GM12878 (cell line): ENCODE data around the gene PROSER3. TPM values are rescaled to one million over a fixed set of nuclear protein-coding genes. Genes with fewer than 3 reads are reported as not detected.
A peak's percentile ranks its signal among the peaks of the same experiment; 100 is the strongest.

ENCODE experiments used
- ATAC-seq: fragments of 200-7000 bp; cut with Tn5 transposase; 3 replicates; pipeline ENCODE4 v1.9.1; 2020; ENCODE audit warnings: mild to moderate bottlenecking, moderate library complexity
- BruUV-seq: library from RNA; stranded (reverse); fragments of 400-500 nt; replicated peaks from 2 replicates; lab custom pipeline; 2021; lab: Mats Ljungman, UMichigan
- CTCF ChIA-PET: fragments of 300-600 bp; sonication (Branson Sonifier 250); formaldehyde crosslinking; extraction: SDS; loops from one replicate; lab custom pipeline; 2021; ENCODE audit warnings: inconsistent platforms; lab: Yijun Ruan, JAX
- POLR2A ChIA-PET: fragments of 350-600 bp; formaldehyde crosslinking; extraction: SDS; loops from one replicate; lab custom pipeline; 2021; ENCODE audit warnings: inconsistent platforms; lab: Charles Lee
- RAD21 ChIA-PET: fragments of 300-600 bp; sonication (Branson Sonifier 250); formaldehyde crosslinking; loops from one replicate; lab custom pipeline; 2023; ENCODE audit warnings: antibody characterized with exemption; ENCODE audit not compliant: unreplicated experiment; lab: Charles Lee
- SMC1A ChIA-PET: fragments of 300-600 bp; sonication (Branson Sonifier 250); formaldehyde crosslinking; loops from one replicate; lab custom pipeline; 2023; ENCODE audit not compliant: unreplicated experiment, uncharacterized antibody; lab: Charles Lee
- DNase-seq: peaks from one replicate; pipeline ENCODE4 v3.0.0-alpha.2; 2011; ENCODE audit warnings: low read depth, low spot score
- FAIRE-seq: peaks from 3 replicates; lab custom pipeline; 2011; peaks lifted over from hg19 to GRCh38; lab: Jason Lieb, UNC
- H2AFZ ChIP-seq: 2 replicates; pipeline ENCODE4 v1.6.0; 2011; ENCODE audit warnings: low read depth, low read length, control low read depth; ENCODE audit not compliant: control insufficient read depth
- H3K27ac ChIP-seq: 2 replicates; pipeline ENCODE4 v1.5.1; 2011; ENCODE audit warnings: control low read depth; ENCODE audit not compliant: control insufficient read depth, insufficient read depth
- H3K27me3 ChIP-seq, 2 experiments: replicated peaks in 1 of 2; 2 replicates each; pipeline versions ENCODE4 v1.6.0 to v1.6.1; 2011; ENCODE audit warnings: low read length in 1 of 2; ENCODE audit not compliant: control insufficient read depth in 2 of 2, insufficient read depth in 2 of 2
- H3K36me3 ChIP-seq, 2 experiments: 2 replicates each; pipeline ENCODE4 v1.5.1; 2011; ENCODE audit warnings: low read length in 1 of 2; ENCODE audit not compliant: control insufficient read depth in 2 of 2, insufficient read depth in 2 of 2
- H3K4me1 ChIP-seq: 2 replicates; pipeline ENCODE4 v1.6.1; 2011; ENCODE audit warnings: mild to moderate bottlenecking, low read length, moderate library complexity, mixed read lengths; ENCODE audit not compliant: control insufficient read depth, insufficient read depth
- H3K4me2 ChIP-seq: 2 replicates; pipeline ENCODE4 v1.6.0; 2011; ENCODE audit warnings: control low read depth; ENCODE audit not compliant: control insufficient read depth, insufficient read depth
- H3K4me3 ChIP-seq: fragments of 200-600 bp; sonication (generic); 2 replicates; pipeline ENCODE4 v1.5.1; 2016
- H3K79me2 ChIP-seq: 2 replicates; pipeline ENCODE4 v1.6.0; 2011; ENCODE audit warnings: low read length; ENCODE audit not compliant: control insufficient read depth, insufficient read depth
- H3K9ac ChIP-seq: 2 replicates; pipeline ENCODE4 v1.8.0; 2011; ENCODE audit warnings: low read length, control low read depth, mixed read lengths; ENCODE audit not compliant: control insufficient read depth, insufficient read depth
- H3K9me3 ChIP-seq: replicated peaks from 3 replicates; pipeline ENCODE4 v1.5.1; 2011; ENCODE audit warnings: mild to moderate bottlenecking, low read length; ENCODE audit not compliant: control insufficient read depth, insufficient read depth
- H4K20me1 ChIP-seq: 2 replicates; pipeline ENCODE4 v1.6.0; 2011; ENCODE audit not compliant: control insufficient read depth, insufficient read depth
- BCLAF1 ChIP-seq: fragments of 450-650 bp; IDR thresholded peaks from 2 replicates; pipeline ENCODE4 v1.6.1; 2017; ENCODE audit warnings: antibody characterized with exemption, mild to moderate bottlenecking, moderate library complexity
- E2F8 ChIP-seq: fragments of 450-650 bp; IDR thresholded peaks from 2 replicates; pipeline ENCODE4 v1.6.1; 2018; ENCODE audit warnings: mild to moderate bottlenecking, low read depth, moderate library complexity; ENCODE audit not compliant: partially characterized antibody
- MEF2A ChIP-seq: IDR thresholded peaks from 2 replicates; pipeline ENCODE4 v1.6.1; 2011; ENCODE audit warnings: low read depth, mild to moderate bottlenecking, low read length, moderate library complexity; ENCODE audit not compliant: insufficient read depth
- NFXL1 ChIP-seq: fragments of 450-650 bp; IDR thresholded peaks from 2 replicates; pipeline ENCODE4 v1.6.1; 2017; ENCODE audit warnings: antibody characterized with exemption, mild to moderate bottlenecking, borderline replicate concordance
- POLR2A ChIP-seq: IDR thresholded peaks from 2 replicates; pipeline ENCODE4 v1.6.1; 2011; ENCODE audit warnings: low read depth, mild to moderate bottlenecking, low read length
- WGBS: methylation state at CpG from one replicate; pipeline ENCODE4 v1.1.6; 2016; ENCODE audit warnings: low lambda C conversion rate; ENCODE audit not compliant: insufficient replicate concordance, insufficient coverage; ENCODE audit errors: missing lambda C conversion rate; 5-methylcytosine and 5-hydroxymethylcytosine counted together
- in situ Hi-C: fragments of 300-500 bp; cut with MboI; formaldehyde crosslinking; loops from 9 replicates; pipeline ENCODE4 v1.14.3; 2018; ENCODE audit warnings: mixed read lengths
- intact Hi-C: fragments of 100-400 bp; cut with micrococcal nuclease; formaldehyde crosslinking; loops from one replicate; pipeline ENCODE4 v1.14.2; 2022; ENCODE audit not compliant: unreplicated experiment
- polyA plus RNA-seq, 11 experiments: library from polyadenylated mRNA; depleted of rRNA in 4 of 11; unstranded in 6 of 11; stranded (reverse) in 5 of 11; fragments of >200 nt; fragmentation: Nextera tagmentation in 4 of 11; fragmentation: Illumina TruSeq in 1 of 11; extraction: Ambion mirVana in 4 of 11; extraction: Trizol in 1 of 11; gene quantifications; 1 replicate in 1 of 11; 2 replicates in 10 of 11; pipeline versions ENCODE4 v1.2.1 to v1.2.3, GENCODE V29; 2011 to 2016; ENCODE audit warnings: inconsistent platforms in 2 of 11, missing spikeins in 2 of 11, low read depth in 1 of 11
- total RNA-seq, 4 experiments: library from RNA; depleted of rRNA in 3 of 4; stranded (reverse); fragments of >200 nt in 3 of 4; fragmentation: Illumina TruSeq in 1 of 4; extraction: Trizol in 1 of 4; gene quantifications; 2 replicates each; pipeline versions ENCODE4 v1.2.1 to v1.2.3, GENCODE V29; 2013 to 2021

The PROSER3 gene
- total and polyA plus RNA-seq, 10 of the 15 experiments (the other 5 are each of a cell fraction or from before 2014, with no cell fraction given), result 0.85 to 25.1 (median 9.6) TPM

GRCh38 chr19:35722461-35722860, 35.5 kb upstream of the PROSER3 start (continued):
- TF ChIP-seq MEF2A (no peak), NFXL1 (no peak), E2F8 (no peak)
- TF ChIP-seq, all 136 proteins: peak for 0

- 96% methylated on average over 16 of the region's 16 CpGs for WGBS
- Histone ChIP-seq H3K4me2 (no peak overlapping the region), H3K79me2 (peaks cover 19% of the 10 kb centered on the region), H3K9me3 (no peaks in the 10 kb centered on the region), H2AFZ (no peak overlapping the region), H3K9ac (no peak overlapping the region), H3K27me3 (no peaks in the 10 kb centered on the region), H3K4me3 (no peak overlapping the region), H3K4me1 (peaks cover 10% of the 10 kb centered on the region), H4K20me1 (no peaks in the 10 kb centered on the region; the same call in 1 of the 2 replicates), H3K27ac (no peak overlapping the region), H3K36me3 (peaks cover 27 to 37% of the 10 kb centered on the region in 2 experiments)
- RAD21 ChIA-PET, result no interaction called here
- TSS peak; percentile 9 for BruUV-seq
- in situ Hi-C loops (no loop called here), intact Hi-C loops (no loop called here)
- ATAC-seq, result no peak
- POLR2A ChIA-PET, result no interaction called here
- no peak for FAIRE-seq
- TF ChIP-seq POLR2A (peak; percentile 13; the same call in 1 of the 2 replicates), BCLAF1 (no peak)
- SMC1A ChIA-PET, result interaction anchor here (1.0 kb wide), 1 partner anchor 28 kb away, joined by 4 read pairs; no protein-coding TSS in a partner anchor
- no peak for DNase-seq
- CTCF ChIA-PET, result no interaction called here
Observed at GRCh38 chr19:35722897-35723296, 35.1 kb upstream of the PROSER3 start.
